ENCODE data around the gene OTOP3. TPM values are rescaled to one million over a fixed set of nuclear protein-coding genes. Genes with fewer than 3 reads are reported as not detected.

OTOP3 gene
- total RNA-seq, 6 experiments from 2014 or later: not detected

DNA sequence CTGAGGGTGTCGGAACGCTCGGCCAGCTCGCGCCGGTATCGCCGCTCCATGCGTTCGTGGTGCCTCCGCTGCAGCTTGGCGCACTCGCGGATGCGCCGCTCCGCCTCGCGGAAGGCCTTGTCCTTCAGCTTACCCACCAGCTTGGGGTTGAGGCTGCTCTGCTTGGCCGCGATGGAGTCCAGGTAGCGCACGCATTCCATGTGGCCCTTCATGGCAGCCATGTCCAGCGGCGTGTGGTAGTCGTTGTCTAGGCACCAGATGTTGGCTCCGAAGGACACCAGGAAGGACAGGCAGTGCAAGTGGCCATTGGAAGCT is 15.4 kb upstream of the OTOP3 start:
- Mint-ChIP-seq H3K4me3 (no peak overlapping the region), H3K27me3 (ENCODE audit: insufficient read depth) (peaks cover 26% of the 10 kb centered on the region), H3K4me1 (ENCODE audit: low read depth) (no peaks in the 10 kb centered on the region), H3K27ac (no peak overlapping the region), H3K36me3 (ENCODE audit: low read depth) (no peaks in the 10 kb centered on the region), H3K9me3 (no peaks in the 10 kb centered on the region)
- DNase-seq: no peak
- TF ChIP-seq, protein P1, sequence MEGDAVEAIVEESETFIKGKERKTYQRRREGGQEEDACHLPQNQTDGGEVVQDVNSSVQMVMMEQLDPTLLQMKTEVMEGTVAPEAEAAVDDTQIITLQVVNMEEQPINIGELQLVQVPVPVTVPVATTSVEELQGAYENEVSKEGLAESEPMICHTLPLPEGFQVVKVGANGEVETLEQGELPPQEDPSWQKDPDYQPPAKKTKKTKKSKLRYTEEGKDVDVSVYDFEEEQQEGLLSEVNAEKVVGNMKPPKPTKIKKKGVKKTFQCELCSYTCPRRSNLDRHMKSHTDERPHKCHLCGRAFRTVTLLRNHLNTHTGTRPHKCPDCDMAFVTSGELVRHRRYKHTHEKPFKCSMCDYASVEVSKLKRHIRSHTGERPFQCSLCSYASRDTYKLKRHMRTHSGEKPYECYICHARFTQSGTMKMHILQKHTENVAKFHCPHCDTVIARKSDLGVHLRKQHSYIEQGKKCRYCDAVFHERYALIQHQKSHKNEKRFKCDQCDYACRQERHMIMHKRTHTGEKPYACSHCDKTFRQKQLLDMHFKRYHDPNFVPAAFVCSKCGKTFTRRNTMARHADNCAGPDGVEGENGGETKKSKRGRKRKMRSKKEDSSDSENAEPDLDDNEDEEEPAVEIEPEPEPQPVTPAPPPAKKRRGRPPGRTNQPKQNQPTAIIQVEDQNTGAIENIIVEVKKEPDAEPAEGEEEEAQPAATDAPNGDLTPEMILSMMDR (IDR thresholded peaks at IDR 0.05): no peak

DNA sequence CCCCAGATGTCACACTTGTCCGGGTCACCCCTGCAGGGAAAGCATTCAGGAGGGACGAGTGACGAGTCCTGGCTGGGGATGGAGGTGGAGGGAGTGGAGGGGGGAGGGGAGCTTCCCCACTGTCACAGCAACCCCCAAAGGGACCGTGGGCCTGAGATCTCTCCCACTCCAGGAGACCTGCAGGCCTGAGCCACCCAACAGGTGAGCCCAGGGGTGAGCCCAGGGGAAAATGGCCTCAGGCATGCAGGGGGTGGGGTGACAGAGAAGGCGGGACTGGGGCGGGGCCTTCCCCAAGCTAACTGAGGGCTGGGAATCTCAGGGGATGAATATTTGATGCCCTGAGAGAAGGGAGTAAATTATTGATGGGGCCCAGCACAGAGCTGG is 15.1 kb upstream of the OTOP3 start:
- no peak for DNase-seq
- TF ChIP-seq, protein P1 (IDR thresholded peaks at IDR 0.05): no peak
- Mint-ChIP-seq H3K4me3 (no peak overlapping the region), H3K9me3 (no peaks in the 10 kb centered on the region), H3K36me3 (ENCODE audit: low read depth) (no peaks in the 10 kb centered on the region), H3K4me1 (ENCODE audit: low read depth) (no peaks in the 10 kb centered on the region), H3K27ac (no peak overlapping the region), H3K27me3 (ENCODE audit: insufficient read depth) (peaks cover 30% of the 10 kb centered on the region)

DNA sequence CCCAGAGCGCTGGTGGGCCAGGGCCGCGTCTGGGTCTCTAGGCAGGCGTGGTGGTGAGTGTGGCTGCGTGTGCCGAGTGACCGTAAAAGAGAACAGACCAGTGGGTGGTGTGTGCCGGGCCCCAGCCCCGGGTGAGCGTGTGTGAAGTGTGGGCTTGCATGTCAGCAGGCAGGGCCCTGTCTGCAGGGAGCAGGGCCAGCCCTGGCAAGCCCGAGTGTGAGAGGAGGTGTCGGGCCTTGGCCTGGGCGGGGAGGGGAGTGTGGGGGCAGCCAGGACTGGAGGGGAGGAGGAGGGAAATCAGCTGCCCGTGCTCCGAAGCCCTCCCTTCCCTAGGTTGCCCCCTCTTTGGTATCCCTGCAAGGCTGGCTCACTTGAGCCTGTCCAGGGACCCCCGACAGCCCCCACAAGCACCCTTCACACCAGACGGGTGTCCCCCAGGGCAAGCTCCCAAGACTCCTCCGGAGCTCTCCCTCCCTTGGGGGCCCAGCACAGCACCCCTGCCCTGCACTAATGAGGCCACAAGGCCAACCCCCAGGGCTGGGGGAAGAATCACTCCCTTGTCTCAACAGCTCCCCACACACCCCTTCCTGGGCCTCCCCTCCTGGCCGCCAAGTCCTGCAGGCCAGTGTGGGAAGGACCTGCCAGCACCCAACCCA is 14.5 kb upstream of the OTOP3 start:
- Mint-ChIP-seq H3K27ac (no peak overlapping the region), H3K4me1 (ENCODE audit: low read depth) (no peaks in the 10 kb centered on the region), H3K27me3 (ENCODE audit: insufficient read depth) (peaks cover 29% of the 10 kb centered on the region), H3K9me3 (no peaks in the 10 kb centered on the region), H3K4me3 (no peak overlapping the region), H3K36me3 (ENCODE audit: low read depth) (no peaks in the 10 kb centered on the region)
- no peak for DNase-seq
- TF ChIP-seq, protein P1 (IDR thresholded peaks at IDR 0.05): no peak

DNA sequence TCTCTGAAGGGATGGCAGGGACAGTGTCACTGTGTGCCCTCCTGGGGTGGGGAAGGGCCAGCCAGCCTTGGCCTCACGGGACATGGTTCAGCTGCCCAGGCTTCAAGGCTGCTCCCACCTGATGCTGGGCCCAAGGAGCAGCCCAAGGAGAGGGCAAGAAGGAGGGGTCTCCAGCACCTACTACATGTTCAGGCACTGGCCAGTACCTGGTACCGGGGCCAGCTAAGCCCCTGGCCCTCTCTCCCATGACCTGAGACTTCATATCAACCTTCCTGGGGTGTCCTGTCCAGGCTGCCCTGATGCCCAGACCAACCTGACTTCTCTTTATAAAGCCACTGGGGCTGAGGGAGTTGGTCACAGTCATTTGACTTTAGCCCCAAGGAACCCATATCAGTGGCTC is 13.9 kb upstream of the OTOP3 start:
- H3K4me1 Mint-ChIP-seq (ENCODE audit: low read depth): no peaks in the 10 kb centered on the region

DNA sequence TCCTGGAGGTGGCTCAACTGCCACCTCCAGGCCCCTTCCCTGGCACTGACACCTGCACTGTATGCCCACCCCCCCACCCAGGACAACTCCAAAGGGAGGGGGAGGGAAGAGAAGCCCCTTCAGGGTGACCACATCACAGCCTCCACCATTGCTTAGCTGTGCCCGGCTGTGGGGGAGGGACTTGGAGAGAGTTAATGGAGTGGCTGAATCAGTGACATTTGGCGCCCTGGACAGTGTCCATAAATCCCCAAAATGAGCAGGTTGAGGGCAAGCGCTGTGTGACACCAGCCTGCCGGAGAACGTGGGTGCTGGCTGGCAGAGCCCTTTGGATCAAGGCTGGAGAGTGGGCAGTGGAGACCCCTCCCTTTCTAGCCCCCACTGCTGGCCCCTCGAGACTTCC is 13.5 kb upstream of the OTOP3 start:
- peaks cover 29% of the 10 kb centered on the region for H3K27me3 Mint-ChIP-seq (ENCODE audit: insufficient read depth)
- no peak overlapping the region for H3K4me3 Mint-ChIP-seq
- no peak for DNase-seq
- no peaks in the 10 kb centered on the region for H3K36me3 Mint-ChIP-seq (ENCODE audit: low read depth)
- TF ChIP-seq, protein P1 (IDR thresholded peaks at IDR 0.05): no peak
- H3K4me1 Mint-ChIP-seq (ENCODE audit: low read depth): no peaks in the 10 kb centered on the region
- no peak overlapping the region for H3K27ac Mint-ChIP-seq
- H3K9me3 Mint-ChIP-seq: no peaks in the 10 kb centered on the region

More for the DNA sequence above, 13.9 kb upstream of the OTOP3 start:
- Mint-ChIP-seq H3K4me3 (no peak overlapping the region), H3K36me3 (ENCODE audit: low read depth) (no peaks in the 10 kb centered on the region), H3K27me3 (ENCODE audit: insufficient read depth) (peaks cover 27% of the 10 kb centered on the region), H3K27ac (no peak overlapping the region), H3K9me3 (no peaks in the 10 kb centered on the region)
- TF ChIP-seq, protein P1 (IDR thresholded peaks at IDR 0.05): no peak
- DNase-seq: no peak

All from HFFc6 (cell line).